ENCODE results near the gene TRIO.
A peak's percentile ranks its signal among the peaks of the same experiment; 100 is the strongest.

Gene TRIO

GRCh38 chr5:14298126-14298847, 155.1 kb downstream of the TRIO start:
- no peak for TF ChIP-seq CTCF (IDR thresholded peaks at IDR 0.05; ENCODE audit: insufficient read depth, missing control alignments)
- DNase-seq (ENCODE audit: insufficient read length, low spot score) (no peak), FAIRE-seq (no peak)

GRCh38 chr5:14299666-14300065, 156.5 kb downstream of the TRIO start:
- FAIRE-seq (peak; percentile 89), DNase-seq (ENCODE audit: insufficient read length, low spot score) (no peak)
- TF ChIP-seq CTCF (IDR thresholded peaks at IDR 0.05; ENCODE audit: insufficient read depth, missing control alignments), result no peak

- DNase-seq (ENCODE audit: insufficient read length, low spot score) (no peak), FAIRE-seq (no peak)
- no peak for TF ChIP-seq CTCF (IDR thresholded peaks at IDR 0.05; ENCODE audit: insufficient read depth, missing control alignments)
Observed at GRCh38 chr5:14301186-14301585, 158.0 kb downstream of the TRIO start.

- FAIRE-seq, result no peak
- no peak for DNase-seq (ENCODE audit: insufficient read length, low spot score)
- TF ChIP-seq CTCF (IDR thresholded peaks at IDR 0.05; ENCODE audit: insufficient read depth, missing control alignments), result no peak
Observed at GRCh38 chr5:14302330-14302729, 159.2 kb downstream of the TRIO start.

GRCh38 chr5:14305045-14305444, 161.9 kb downstream of the TRIO start:
- TF ChIP-seq CTCF (IDR thresholded peaks at IDR 0.05; ENCODE audit: insufficient read depth, missing control alignments), result no peak
- FAIRE-seq (no peak), DNase-seq (ENCODE audit: insufficient read length, low spot score) (no peak)

GRCh38 chr5:14306329-14306815, 163.2 kb downstream of the TRIO start:
- FAIRE-seq, result no peak
- TF ChIP-seq CTCF (IDR thresholded peaks at IDR 0.05; ENCODE audit: insufficient read depth, missing control alignments), result no peak
- no peak for DNase-seq (ENCODE audit: insufficient read length, low spot score)

- TF ChIP-seq CTCF (IDR thresholded peaks at IDR 0.05; ENCODE audit: insufficient read depth, missing control alignments), result no peak
- no peak for DNase-seq (ENCODE audit: insufficient read length, low spot score)
- FAIRE-seq, result no peak
Observed at GRCh38 chr5:14308384-14309154, 165.4 kb downstream of the TRIO start.

All from D721Med (cell line).